HEK293 (cell line): ENCODE data around the gene RASGEF1B.

Experiments used
- CTCF ChIA-PET: fragments of 350-600 bp; formaldehyde crosslinking; extraction: SDS; loops from one replicate; lab custom pipeline; 2021; ENCODE audit warnings: antibody characterized with exemption; lab: Yijun Ruan, JAX
- POLR2A ChIA-PET: fragments of 300-600 bp; formaldehyde crosslinking; extraction: SDS; loops from one replicate; lab custom pipeline; 2020; ENCODE audit warnings: antibody characterized with exemption, inconsistent platforms; lab: Yijun Ruan, JAX
- H3K27ac ChIP-seq: fragments of 200-500 bp; sonication (Bioruptor generic); 2 replicates; pipeline ENCODE4 v1.5.1; 2014; ENCODE audit warnings: low read depth, low read length, control low read depth, inconsistent platforms; ENCODE audit errors: extremely low read depth
- H3K36me3 ChIP-seq, 2 experiments: fragments of 200-500 bp in 1 of 2; sonication (Bioruptor generic) in 1 of 2; 1 replicate in 1 of 2; 2 replicates in 1 of 2; pipeline ENCODE4 v1.5.1; 2014 to 2017; ENCODE audit warnings: inconsistent platforms in 2 of 2, low read length in 2 of 2; ENCODE audit not compliant: control insufficient read depth in 2 of 2, insufficient read depth in 1 of 2
- H3K4me1 ChIP-seq: fragments of 200-500 bp; sonication (Bioruptor generic); 2 replicates; pipeline ENCODE4 v1.5.1; 2014; ENCODE audit warnings: mild to moderate bottlenecking, low read length, inconsistent platforms; ENCODE audit not compliant: control insufficient read depth, insufficient read depth
- H3K4me3 ChIP-seq: 2 replicates; pipeline ENCODE4 v1.5.1; 2011; ENCODE audit warnings: low read depth, mild to moderate bottlenecking, control low read depth, low read length, moderate library complexity
- H3K9me3 ChIP-seq: fragments of 200-500 bp; sonication (Bioruptor generic); 2 replicates; pipeline ENCODE4 v1.5.1; 2014; ENCODE audit warnings: low read depth, low read length, inconsistent platforms; ENCODE audit not compliant: control insufficient read depth, insufficient read depth
- PRDM10 ChIP-seq: fragments of 450-650 bp; formaldehyde crosslinking; IDR thresholded peaks from 2 replicates; pipeline ENCODE4 v1.5.1; 2016; ENCODE audit warnings: missing biosample characterization, missing genetic modification characterization
- ZBTB49 ChIP-seq: fragments of 450-650 bp; formaldehyde crosslinking; IDR thresholded peaks from 2 replicates; pipeline ENCODE4 v1.5.1; 2016; ENCODE audit warnings: missing biosample characterization, missing genetic modification characterization, low read depth
- ZFP3 ChIP-seq: fragments of 450-650 bp; formaldehyde crosslinking; IDR thresholded peaks from 2 replicates; pipeline ENCODE4 v1.5.1; 2016; ENCODE audit warnings: low read depth, missing biosample characterization, missing genetic modification characterization
- ZNF155 ChIP-seq: fragments of 450-650 bp; formaldehyde crosslinking; IDR thresholded peaks from 2 replicates; pipeline ENCODE4 v1.5.1; 2016; ENCODE audit warnings: missing biosample characterization, missing genetic modification characterization
- ZNF214 ChIP-seq: fragments of 450-650 bp; formaldehyde crosslinking; IDR thresholded peaks from 2 replicates; pipeline ENCODE4 v1.5.1; 2017; ENCODE audit warnings: missing biosample characterization, mild to moderate bottlenecking, missing genetic modification characterization, borderline replicate concordance
- ZNF24 ChIP-seq: fragments of 450-650 bp; formaldehyde crosslinking; IDR thresholded peaks from 2 replicates; pipeline ENCODE4 v1.5.1; 2016; ENCODE audit warnings: missing biosample characterization, missing genetic modification characterization
- ZNF350 ChIP-seq: fragments of 450-650 bp; formaldehyde crosslinking; IDR thresholded peaks from 2 replicates; pipeline ENCODE4 v1.5.0; 2017; ENCODE audit warnings: missing biosample characterization, mild to moderate bottlenecking, missing genetic modification characterization
- ZNF37A ChIP-seq: fragments of 450-650 bp; IDR thresholded peaks from 2 replicates; pipeline ENCODE4 v1.5.1; 2018; ENCODE audit warnings: missing biosample characterization, missing genetic modification characterization
- ZNF48 ChIP-seq: fragments of 450-650 bp; formaldehyde crosslinking; IDR thresholded peaks from 2 replicates; pipeline ENCODE4 v1.5.1; 2016; ENCODE audit warnings: missing biosample characterization, missing genetic modification characterization
- ZNF548 ChIP-seq: fragments of 450-650 bp; formaldehyde crosslinking; IDR thresholded peaks from 2 replicates; pipeline ENCODE4 v1.5.1; 2016; ENCODE audit warnings: missing biosample characterization, missing genetic modification characterization
- ZNF623 ChIP-seq: fragments of 450-650 bp; formaldehyde crosslinking; IDR thresholded peaks from 2 replicates; pipeline ENCODE4 v1.5.1; 2016; ENCODE audit warnings: missing biosample characterization, missing genetic modification characterization
- TF ChIP-seq, protein P1 (sequence below): fragments of 450-650 bp; formaldehyde crosslinking; IDR thresholded peaks from 2 replicates; pipeline ENCODE4 v1.5.1; 2016; ENCODE audit warnings: missing biosample characterization, missing genetic modification characterization
- TF ChIP-seq, protein P2 (sequence below): fragments of 450-650 bp; formaldehyde crosslinking; IDR thresholded peaks from 2 replicates; pipeline ENCODE4 v1.5.1; 2017; ENCODE audit warnings: missing biosample characterization, missing genetic modification characterization
- TF ChIP-seq, protein P3 (sequence below): fragments of 450-650 bp; formaldehyde crosslinking; IDR thresholded peaks from 2 replicates; pipeline ENCODE4 v1.5.1; 2016; ENCODE audit warnings: missing biosample characterization, missing genetic modification characterization

The RASGEF1B gene

DNA sequence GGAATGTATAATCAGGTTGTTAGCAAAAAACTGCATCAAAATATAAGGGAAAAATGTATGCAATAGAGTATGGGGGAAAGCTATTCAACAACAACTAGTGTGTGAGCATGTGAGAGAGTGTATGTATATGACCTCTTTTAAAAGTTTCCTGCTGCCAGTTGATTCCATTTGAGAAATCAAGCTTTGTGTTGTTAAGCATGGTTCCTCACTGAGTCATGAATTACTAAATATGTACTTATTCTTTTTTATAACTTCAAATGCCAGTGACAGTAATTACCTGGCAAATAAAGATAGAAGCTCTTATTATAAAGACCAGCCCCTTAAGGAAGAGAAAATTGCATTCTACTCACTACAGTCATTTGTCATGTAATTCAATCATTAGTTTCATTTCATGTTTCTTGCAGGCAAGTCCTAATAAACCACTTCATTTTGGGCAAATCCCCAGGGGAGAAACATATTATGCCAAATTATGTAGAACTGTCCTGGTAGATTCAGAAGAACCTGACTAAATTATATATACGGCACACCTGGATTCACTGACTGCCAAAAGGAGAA is 19.2 kb downstream of the RASGEF1B start:
- ChIA-PET CTCF (interaction anchor here (0.7 kb wide), 1 partner anchor 18 kb away, joined by 3 read pairs; no protein-coding TSS in a partner anchor), POLR2A (no interaction called here)
- peaks cover 8 to 78% of the 10 kb centered on the region in 2 experiments for H3K36me3 ChIP-seq
- no peaks in the 10 kb centered on the region for H3K9me3 ChIP-seq
- H3K27ac ChIP-seq = no peak overlapping the region
- H3K4me1 ChIP-seq = no peaks in the 10 kb centered on the region
- H3K4me3 ChIP-seq = no peak overlapping the region
- TF ChIP-seq ZNF548 (tag by site-specific recombination) = no peak
- TF ChIP-seq ZNF350 (tag by site-specific recombination) = no peak
- no peak for TF ChIP-seq ZNF155
- no peak for TF ChIP-seq PRDM10 (tag by site-specific recombination)
- TF ChIP-seq ZNF623 (tag by site-specific recombination) = no peak
- no peak for TF ChIP-seq ZNF37A (tag by site-specific recombination)
- TF ChIP-seq, protein P1, sequence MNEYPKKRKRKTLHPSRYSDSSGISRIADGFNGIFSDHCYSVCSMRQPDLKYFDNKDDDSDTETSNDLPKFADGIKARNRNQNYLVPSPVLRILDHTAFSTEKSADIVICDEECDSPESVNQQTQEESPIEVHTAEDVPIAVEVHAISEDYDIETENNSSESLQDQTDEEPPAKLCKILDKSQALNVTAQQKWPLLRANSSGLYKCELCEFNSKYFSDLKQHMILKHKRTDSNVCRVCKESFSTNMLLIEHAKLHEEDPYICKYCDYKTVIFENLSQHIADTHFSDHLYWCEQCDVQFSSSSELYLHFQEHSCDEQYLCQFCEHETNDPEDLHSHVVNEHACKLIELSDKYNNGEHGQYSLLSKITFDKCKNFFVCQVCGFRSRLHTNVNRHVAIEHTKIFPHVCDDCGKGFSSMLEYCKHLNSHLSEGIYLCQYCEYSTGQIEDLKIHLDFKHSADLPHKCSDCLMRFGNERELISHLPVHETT = no peak
- TF ChIP-seq, protein P2, sequence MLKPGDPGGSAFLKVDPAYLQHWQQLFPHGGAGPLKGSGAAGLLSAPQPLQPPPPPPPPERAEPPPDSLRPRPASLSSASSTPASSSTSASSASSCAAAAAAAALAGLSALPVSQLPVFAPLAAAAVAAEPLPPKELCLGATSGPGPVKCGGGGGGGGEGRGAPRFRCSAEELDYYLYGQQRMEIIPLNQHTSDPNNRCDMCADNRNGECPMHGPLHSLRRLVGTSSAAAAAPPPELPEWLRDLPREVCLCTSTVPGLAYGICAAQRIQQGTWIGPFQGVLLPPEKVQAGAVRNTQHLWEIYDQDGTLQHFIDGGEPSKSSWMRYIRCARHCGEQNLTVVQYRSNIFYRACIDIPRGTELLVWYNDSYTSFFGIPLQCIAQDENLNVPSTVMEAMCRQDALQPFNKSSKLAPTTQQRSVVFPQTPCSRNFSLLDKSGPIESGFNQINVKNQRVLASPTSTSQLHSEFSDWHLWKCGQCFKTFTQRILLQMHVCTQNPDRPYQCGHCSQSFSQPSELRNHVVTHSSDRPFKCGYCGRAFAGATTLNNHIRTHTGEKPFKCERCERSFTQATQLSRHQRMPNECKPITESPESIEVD (tag by site-specific recombination) = no peak
- TF ChIP-seq ZNF214 (tag by site-specific recombination) = no peak
- TF ChIP-seq, protein P3, sequence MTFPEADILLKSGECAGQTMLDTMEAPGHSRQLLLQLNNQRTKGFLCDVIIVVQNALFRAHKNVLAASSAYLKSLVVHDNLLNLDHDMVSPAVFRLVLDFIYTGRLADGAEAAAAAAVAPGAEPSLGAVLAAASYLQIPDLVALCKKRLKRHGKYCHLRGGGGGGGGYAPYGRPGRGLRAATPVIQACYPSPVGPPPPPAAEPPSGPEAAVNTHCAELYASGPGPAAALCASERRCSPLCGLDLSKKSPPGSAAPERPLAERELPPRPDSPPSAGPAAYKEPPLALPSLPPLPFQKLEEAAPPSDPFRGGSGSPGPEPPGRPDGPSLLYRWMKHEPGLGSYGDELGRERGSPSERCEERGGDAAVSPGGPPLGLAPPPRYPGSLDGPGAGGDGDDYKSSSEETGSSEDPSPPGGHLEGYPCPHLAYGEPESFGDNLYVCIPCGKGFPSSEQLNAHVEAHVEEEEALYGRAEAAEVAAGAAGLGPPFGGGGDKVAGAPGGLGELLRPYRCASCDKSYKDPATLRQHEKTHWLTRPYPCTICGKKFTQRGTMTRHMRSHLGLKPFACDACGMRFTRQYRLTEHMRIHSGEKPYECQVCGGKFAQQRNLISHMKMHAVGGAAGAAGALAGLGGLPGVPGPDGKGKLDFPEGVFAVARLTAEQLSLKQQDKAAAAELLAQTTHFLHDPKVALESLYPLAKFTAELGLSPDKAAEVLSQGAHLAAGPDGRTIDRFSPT (tag by site-specific recombination) = no peak
- TF ChIP-seq ZNF24 (tag by site-specific recombination) = no peak
- TF ChIP-seq ZFP3 = no peak
- no peak for TF ChIP-seq ZNF48 (tag by site-specific recombination)
- TF ChIP-seq ZBTB49 = no peak
- TF ChIP-seq, all 188 proteins: peak for 0
